ENCODE data around the gene ZNF853. TPM values are rescaled to one million over a fixed set of nuclear protein-coding genes. Genes with fewer than 3 reads are reported as not detected.

Gene ZNF853
- total RNA-seq, 2 donors from 2014 or later = 0.91 to 2.2 TPM

GRCh38 chr7:6619961-6620360 is 4.6 kb downstream of the ZNF853 start:
- TF ChIP-seq CTCF (IDR thresholded peaks at IDR 0.05) = no peak
- no peak overlapping the region for H3K27ac ChIP-seq
- no peak overlapping the region for H3K4me3 ChIP-seq
- H3K9ac ChIP-seq (ENCODE audit: low read depth in 2 of 2, low read length in 2 of 2) = no peak overlapping the region
- DNase-seq = no peak
- no peaks in the 10 kb centered on the region for H3K4me1 ChIP-seq
- intact Hi-C loops (cut with DNase I) = no loop called here
- H3K9me3 ChIP-seq = no peaks in the 10 kb centered on the region
- H3K36me3 ChIP-seq = no peaks in the 10 kb centered on the region
- peaks cover 6% of the 10 kb centered on the region for H3K27me3 ChIP-seq

GRCh38 chr7:6621195-6622133 is 6.1 kb downstream of the ZNF853 start:
- intact Hi-C loops (cut with DNase I) = no loop called here
- DNase-seq = no peak
- H3K9me3 ChIP-seq = no peaks in the 10 kb centered on the region
- H3K27ac ChIP-seq = no peak overlapping the region
- no peak for TF ChIP-seq CTCF (IDR thresholded peaks at IDR 0.05)
- no peaks in the 10 kb centered on the region for H3K27me3 ChIP-seq
- no peaks in the 10 kb centered on the region for H3K4me1 ChIP-seq
- H3K4me3 ChIP-seq = no peak overlapping the region
- H3K9ac ChIP-seq (ENCODE audit: low read depth in 2 of 2, low read length in 2 of 2) = no peak overlapping the region
- H3K36me3 ChIP-seq = no peaks in the 10 kb centered on the region

GRCh38 chr7:6622134-6622710 is 6.8 kb downstream of the ZNF853 start:
- Histone ChIP-seq H3K27me3 (no peaks in the 10 kb centered on the region), H3K36me3 (no peaks in the 10 kb centered on the region), H3K4me3 (no peak overlapping the region), H3K27ac (no peak overlapping the region), H3K9ac (ENCODE audit: low read depth in 2 of 2, low read length in 2 of 2) (no peak overlapping the region), H3K9me3 (no peaks in the 10 kb centered on the region), H3K4me1 (no peaks in the 10 kb centered on the region)
- intact Hi-C loops (cut with DNase I) = no loop called here
- no peak for DNase-seq
- no peak for TF ChIP-seq CTCF (IDR thresholded peaks at IDR 0.05)

GRCh38 chr7:6623589-6624245 is 8.3 kb downstream of the ZNF853 start:
- H3K27me3 ChIP-seq = no peaks in the 10 kb centered on the region
- no peaks in the 10 kb centered on the region for H3K36me3 ChIP-seq
- no peaks in the 10 kb centered on the region for H3K4me1 ChIP-seq
- no peak overlapping the region for H3K9ac ChIP-seq (ENCODE audit: low read depth in 2 of 2, low read length in 2 of 2)
- DNase-seq = no peak
- H3K4me3 ChIP-seq = no peak overlapping the region
- TF ChIP-seq CTCF (IDR thresholded peaks at IDR 0.05) = no peak
- intact Hi-C loops (cut with DNase I) = no loop called here
- H3K27ac ChIP-seq = no peak overlapping the region
- no peaks in the 10 kb centered on the region for H3K9me3 ChIP-seq

GRCh38 chr7:6624246-6624611 is 8.8 kb downstream of the ZNF853 start:
- no peak for TF ChIP-seq CTCF (IDR thresholded peaks at IDR 0.05)
- Histone ChIP-seq H3K9ac (ENCODE audit: low read depth in 2 of 2, low read length in 2 of 2) (no peak overlapping the region), H3K36me3 (no peaks in the 10 kb centered on the region), H3K27ac (no peak overlapping the region), H3K4me3 (no peak overlapping the region), H3K4me1 (no peaks in the 10 kb centered on the region), H3K9me3 (no peaks in the 10 kb centered on the region), H3K27me3 (no peaks in the 10 kb centered on the region)
- intact Hi-C loops (cut with DNase I) = no loop called here
- DNase-seq = no peak
